GM13976 (cell line): ENCODE measurements around the gene NFATC4.
"Not testable (repeated sequence)": the region's sequence is repeated elsewhere in the genome, so short reads cannot be mapped to it uniquely, and the experiment has no call there.

ENCODE experiments used
- DNase-seq: peaks from one replicate; pipeline ENCODE4 v3.0.0; 2012; ENCODE audit warnings: low spot score
- CTCF ChIP-seq: IDR thresholded peaks from 2 replicates; pipeline ENCODE4 v1.5.1; 2012; ENCODE audit warnings: borderline replicate concordance, mild to moderate bottlenecking; ENCODE audit not compliant: insufficient read depth; ENCODE audit errors: extremely low read depth, missing control alignments, control extremely low read depth
- in situ Hi-C: fragments of 300-500 bp; cut with MboI; formaldehyde crosslinking; loops from one replicate; pipeline ENCODE4 v1.12.0; 2022; ENCODE audit warnings: low sequenced_read_pairs, mixed read lengths, inconsistent platforms; ENCODE audit not compliant: unreplicated experiment

Gene NFATC4

GRCh38 chr14:24347134-24347533, 20.9 kb upstream of the NFATC4 start:
- in situ Hi-C loops: loop anchor here (25.0 kb wide), 1 partner anchor 340 kb away; no protein-coding TSS in a partner anchor
- no peak for DNase-seq
- no peak for TF ChIP-seq CTCF

GRCh38 chr14:24348186-24348585, 19.8 kb upstream of the NFATC4 start:
- in situ Hi-C loops: loop anchor here (25.0 kb wide), 1 partner anchor 339 kb away; no protein-coding TSS in a partner anchor
- no peak for DNase-seq
- TF ChIP-seq CTCF: no peak

GRCh38 chr14:24349742-24350141, 18.2 kb upstream of the NFATC4 start:
- DNase-seq: no peak
- no peak for TF ChIP-seq CTCF
- in situ Hi-C loops: loop anchor here (25.0 kb wide), 1 partner anchor 338 kb away; no protein-coding TSS in a partner anchor

DNA sequence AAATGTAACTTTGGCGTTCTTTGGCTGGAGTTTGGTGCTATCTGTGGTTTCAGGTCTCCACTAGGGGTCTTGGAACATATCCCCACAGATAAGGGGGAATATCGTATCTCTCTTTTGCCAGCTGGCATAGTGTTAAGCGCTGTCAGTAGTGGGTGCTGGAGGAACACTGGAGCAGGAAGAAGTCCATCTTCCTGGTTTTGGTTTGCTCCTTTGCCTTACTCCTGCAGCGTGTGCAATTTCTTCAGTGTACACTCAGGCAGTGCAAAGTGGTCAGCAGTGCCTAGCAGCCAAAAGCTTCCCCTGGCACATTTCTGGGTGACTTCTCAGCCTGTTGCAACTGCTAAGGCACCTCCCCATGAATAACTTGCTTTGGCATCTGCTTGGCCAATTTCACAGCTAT, 16.5 kb upstream of the NFATC4 start:
- in situ Hi-C loops: no loop called here
- DNase-seq: no peak
- no peak for TF ChIP-seq CTCF

DNA sequence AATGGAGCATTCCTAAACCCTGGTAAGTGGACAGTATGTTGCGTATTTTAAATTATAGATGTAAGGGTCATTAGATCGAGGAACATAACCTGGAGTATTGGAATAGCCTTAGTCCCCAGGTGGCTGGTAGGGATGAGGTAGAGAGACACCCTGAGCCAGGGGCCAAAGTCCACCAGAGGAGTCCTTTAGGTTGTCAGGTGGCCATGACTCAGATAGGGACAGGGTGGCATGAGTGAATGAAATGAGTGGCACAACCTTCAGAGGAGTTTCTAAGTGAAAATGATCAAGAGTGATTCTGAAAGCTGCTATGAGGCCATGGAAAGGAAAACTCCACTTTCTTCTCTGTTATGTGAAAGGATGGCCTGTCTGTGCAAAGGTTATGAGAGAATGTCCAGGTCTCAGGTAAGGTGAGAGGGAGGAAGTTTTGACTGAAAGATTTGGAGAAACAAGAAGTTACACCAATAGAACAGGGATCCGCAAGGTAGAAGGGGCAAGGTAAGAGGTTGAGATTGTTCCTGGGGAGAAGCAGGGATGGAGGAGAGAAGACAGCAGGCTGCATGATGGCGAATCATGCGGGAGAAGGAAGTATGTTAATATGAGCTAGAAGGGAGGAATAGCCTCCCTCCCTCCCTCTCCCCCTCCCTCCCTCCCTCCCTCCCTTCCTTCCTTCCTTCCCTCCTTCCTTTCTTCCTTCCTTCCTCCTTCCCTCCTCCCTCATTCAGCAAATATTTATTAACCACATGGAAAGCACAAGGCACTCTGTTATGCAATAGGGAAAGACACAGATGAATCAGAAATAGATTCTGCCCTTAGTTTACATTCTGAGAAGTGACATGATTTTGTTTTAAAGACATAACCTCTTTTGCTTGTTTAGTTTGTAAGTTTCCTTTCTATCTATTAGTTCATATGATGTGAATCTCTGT, 14.2 kb upstream of the NFATC4 start:
- in situ Hi-C loops: no loop called here
- TF ChIP-seq CTCF: no peak
- DNase-seq: no peak

GRCh38 chr14:24354482-24354825, 13.5 kb upstream of the NFATC4 start:
- DNase-seq, in situ Hi-C loops: not testable (repeated sequence)

DNA sequence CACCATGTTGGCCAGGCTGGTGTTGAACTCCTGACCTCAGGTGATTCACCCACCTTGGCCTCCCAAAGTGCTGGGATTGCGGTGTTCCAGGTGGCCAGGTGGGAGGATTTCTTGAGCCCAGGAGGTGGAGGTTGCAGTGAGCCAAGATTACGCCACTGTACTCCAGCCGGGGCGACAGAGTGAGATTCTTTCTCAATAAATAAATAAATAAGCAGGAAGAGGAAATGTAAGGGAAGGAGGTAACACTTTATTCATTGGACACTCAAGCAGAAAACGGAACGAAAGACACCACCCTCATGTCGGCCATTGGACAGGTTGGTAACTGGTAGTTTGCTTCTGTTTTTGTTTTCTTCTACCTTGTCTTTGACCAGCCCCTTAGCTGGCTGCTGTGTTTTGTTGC, 13.0 kb upstream of the NFATC4 start:
- no peak for DNase-seq
- in situ Hi-C loops: no loop called here
- TF ChIP-seq CTCF: no peak
